Mesenchymal stem cell (in vitro differentiated cells and primary cell): ENCODE results near the gene EGFL6.
A peak's percentile ranks its signal among the peaks of the same experiment; 100 is the strongest.

ENCODE experiments used
- DNase-seq: peaks from one replicate; pipeline ENCODE4 v3.0.0-alpha.2; 2013
- H2AFZ ChIP-seq: one replicate; pipeline ENCODE4 v1.6.1; 2013; ENCODE audit warnings: low read depth, mild to moderate bottlenecking, control low read depth, inconsistent platforms, low read length, moderate library complexity
- H2AK5ac ChIP-seq: 2 replicates; pipeline ENCODE4 v1.6.1; 2013; ENCODE audit warnings: low read length, moderate library complexity, mild to moderate bottlenecking, inconsistent platforms; ENCODE audit not compliant: severe bottlenecking
- H2BK120ac ChIP-seq: one replicate; pipeline ENCODE4 v1.6.1; 2013; ENCODE audit warnings: low read depth, mild to moderate bottlenecking, inconsistent platforms, low read length, moderate library complexity
- H2BK12ac ChIP-seq, 2 experiments: one replicate each; pipeline ENCODE4 v1.6.1; 2013; ENCODE audit warnings: inconsistent platforms in 2 of 2, low read length in 2 of 2, mild to moderate bottlenecking in 2 of 2, moderate library complexity in 2 of 2, control low read depth in 1 of 2
- H2BK15ac ChIP-seq: one replicate; pipeline ENCODE4 v1.6.1; 2013; ENCODE audit warnings: mild to moderate bottlenecking, low read depth, inconsistent platforms; ENCODE audit not compliant: poor library complexity, severe bottlenecking
- H2BK5ac ChIP-seq: 2 replicates; pipeline ENCODE4 v1.6.1; 2013; ENCODE audit warnings: low read depth, mild to moderate bottlenecking, low read length, control low read depth, inconsistent platforms; ENCODE audit not compliant: poor library complexity, severe bottlenecking
- H3K14ac ChIP-seq, 2 experiments: one replicate each; pipeline ENCODE4 v1.6.1; 2013; ENCODE audit warnings: inconsistent platforms in 2 of 2, low read length in 2 of 2, control low read depth in 1 of 2, mild to moderate bottlenecking in 1 of 2, moderate library complexity in 1 of 2
- H3K18ac ChIP-seq, 2 experiments: one replicate each; pipeline ENCODE4 v1.6.1; 2013; ENCODE audit warnings: inconsistent platforms in 2 of 2, low read length in 2 of 2, control low read depth in 1 of 2, low read depth in 1 of 2, mild to moderate bottlenecking in 1 of 2
- H3K23ac ChIP-seq, 2 experiments: one replicate each; pipeline ENCODE4 v1.6.1; 2013; ENCODE audit warnings: inconsistent platforms in 2 of 2, low read length in 2 of 2, mild to moderate bottlenecking in 2 of 2, moderate library complexity in 2 of 2, control low read depth in 1 of 2
- H3K27ac ChIP-seq: 2 replicates; pipeline ENCODE4 v1.5.1; 2013; ENCODE audit warnings: mild to moderate bottlenecking, moderate library complexity, low read length, control low read depth, inconsistent platforms; ENCODE audit not compliant: poor library complexity, severe bottlenecking
- H3K27me3 ChIP-seq, 2 experiments: 2 replicates each; pipeline versions ENCODE4 v1.6.1 to v1.7.0; 2013; ENCODE audit warnings: low read length in 2 of 2, mild to moderate bottlenecking in 2 of 2, moderate library complexity in 2 of 2, control low read depth in 1 of 2, inconsistent platforms in 1 of 2; ENCODE audit not compliant: control insufficient read depth in 1 of 2, insufficient read depth in 1 of 2
- H3K36me3 ChIP-seq, 2 experiments: 2 replicates each; pipeline versions ENCODE4 v1.6.1 to v1.7.0; 2013; ENCODE audit warnings: low read length in 2 of 2, control low read depth in 1 of 2, inconsistent platforms in 1 of 2, low read depth in 1 of 2, mild to moderate bottlenecking in 1 of 2; ENCODE audit not compliant: insufficient read depth in 2 of 2, control insufficient read depth in 1 of 2
- H3K4ac ChIP-seq, 2 experiments: one replicate each; pipeline ENCODE4 v1.6.1; 2013; ENCODE audit warnings: inconsistent platforms in 2 of 2, low read length in 2 of 2, mild to moderate bottlenecking in 2 of 2, moderate library complexity in 2 of 2, control low read depth in 1 of 2, low read depth in 1 of 2
- H3K4me1 ChIP-seq: 2 replicates; pipeline ENCODE4 v1.6.1; 2013; ENCODE audit warnings: low read depth, low read length, control low read depth; ENCODE audit not compliant: control insufficient read depth, insufficient read depth
- H3K4me2 ChIP-seq: 2 replicates; pipeline ENCODE4 v1.6.1; 2013; ENCODE audit warnings: low read length, mild to moderate bottlenecking, inconsistent platforms; ENCODE audit not compliant: poor library complexity, severe bottlenecking
- H3K4me3 ChIP-seq, 2 experiments: 2 replicates each; pipeline versions ENCODE4 v1.5.1 to v1.7.0; 2013; ENCODE audit warnings: low read length in 2 of 2, mild to moderate bottlenecking in 2 of 2, control low read depth in 1 of 2, low read depth in 1 of 2; ENCODE audit not compliant: insufficient read depth in 1 of 2
- H3K79me1 ChIP-seq: replicated peaks from 2 replicates; pipeline ENCODE4 v1.6.1; 2013; ENCODE audit warnings: mild to moderate bottlenecking, control low read depth, low read length, inconsistent platforms; ENCODE audit not compliant: poor library complexity, severe bottlenecking
- H3K9ac ChIP-seq: 2 replicates; pipeline ENCODE4 v1.7.0; 2013; ENCODE audit warnings: mild to moderate bottlenecking, low read length, moderate library complexity
- H3K9me3 ChIP-seq: 2 replicates; pipeline ENCODE4 v1.7.0; 2013; ENCODE audit warnings: mild to moderate bottlenecking, low read length; ENCODE audit not compliant: control insufficient read depth
- H4K8ac ChIP-seq: one replicate; pipeline ENCODE4 v1.6.1; 2013; ENCODE audit warnings: inconsistent platforms, mild to moderate bottlenecking, low read length, moderate library complexity
- H4K91ac ChIP-seq: one replicate; pipeline ENCODE4 v1.6.1; 2013; ENCODE audit warnings: mild to moderate bottlenecking, low read length, inconsistent platforms
- WGBS: methylation state at CpG from one replicate; pipeline ENCODE4 v1.1.7; 2013; ENCODE audit warnings: mixed read lengths; 5-methylcytosine and 5-hydroxymethylcytosine counted together

The EGFL6 gene

DNA sequence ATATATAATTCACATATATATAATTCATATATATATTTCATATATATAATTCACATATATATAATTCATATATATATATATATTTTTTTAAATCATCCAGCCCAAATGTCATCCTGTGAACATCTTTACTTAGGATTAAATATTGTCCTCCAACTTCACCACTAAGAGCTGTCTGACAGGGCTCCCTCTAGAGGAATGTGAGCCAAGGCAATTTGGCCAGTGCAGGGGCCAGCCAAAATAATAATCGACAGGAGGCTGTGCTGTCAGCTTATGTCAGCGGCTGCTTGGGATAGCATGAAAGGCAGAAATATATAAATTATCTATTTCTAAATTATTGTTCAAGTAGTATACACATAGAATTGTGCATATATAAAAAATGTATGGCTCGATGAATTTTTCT, 29.5 kb downstream of the EGFL6 start:
- no peaks in the 10 kb centered on the region for H3K4me1 ChIP-seq
- H2BK12ac ChIP-seq = no peak overlapping the region
- no peak overlapping the region for H2AFZ ChIP-seq
- no peak overlapping the region for H3K27ac ChIP-seq
- H2BK120ac ChIP-seq = no peak overlapping the region
- no peaks in the 10 kb centered on the region for H3K36me3 ChIP-seq
- H2BK15ac ChIP-seq = no peak overlapping the region
- no CpG with 5 or more reads among the region's 3 CpGs for WGBS
- H4K8ac ChIP-seq = no peak overlapping the region
- H3K9me3 ChIP-seq = peaks cover 4% of the 10 kb centered on the region
- peaks cover 0 to 51% of the 10 kb centered on the region in 2 experiments for H3K27me3 ChIP-seq
- no peak for DNase-seq
- H3K79me1 ChIP-seq = no peaks in the 10 kb centered on the region
- no peak overlapping the region for H2BK5ac ChIP-seq
- no peak overlapping the region for H3K4ac ChIP-seq
- no peak overlapping the region for H3K14ac ChIP-seq
- H3K9ac ChIP-seq = no peak overlapping the region
- H2AK5ac ChIP-seq = no peak overlapping the region
- no peak overlapping the region for H3K4me3 ChIP-seq
- H3K18ac ChIP-seq = no peak overlapping the region
- no peak overlapping the region for H4K91ac ChIP-seq
- H3K4me2 ChIP-seq = no peak overlapping the region
- no peak overlapping the region for H3K23ac ChIP-seq

DNA sequence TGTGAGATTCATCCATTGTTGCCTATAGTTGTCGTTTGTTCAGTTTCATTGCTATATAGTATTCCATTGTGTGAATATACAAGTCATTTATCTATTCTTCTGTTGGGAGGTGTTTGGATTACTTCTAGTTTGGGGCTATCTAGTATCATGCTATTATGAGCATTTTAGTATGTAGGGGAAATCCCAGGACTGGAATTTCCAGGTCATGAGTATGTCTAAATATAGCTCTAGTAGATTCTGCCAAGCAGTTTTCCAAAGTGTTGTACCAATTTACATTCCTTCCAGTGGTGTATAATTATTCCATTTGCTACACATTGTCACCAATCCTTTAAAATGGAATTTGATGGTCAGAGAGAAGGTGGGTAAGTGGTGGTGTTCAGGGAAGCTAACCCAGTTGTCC, 30.1 kb downstream of the EGFL6 start:
- Histone ChIP-seq H3K27me3 (peaks cover 0 to 48% of the 10 kb centered on the region in 2 experiments), H2BK120ac (no peak overlapping the region), H3K27ac (no peak overlapping the region), H3K14ac (no peak overlapping the region), H2BK12ac (no peak overlapping the region), H3K4me3 (no peak overlapping the region), H3K18ac (no peak overlapping the region), H3K9me3 (peaks cover 4% of the 10 kb centered on the region), H4K91ac (no peak overlapping the region), H2AFZ (no peak overlapping the region), H3K23ac (no peak overlapping the region), H3K4me2 (no peak overlapping the region), H3K79me1 (no peaks in the 10 kb centered on the region), H4K8ac (no peak overlapping the region), H3K4me1 (no peaks in the 10 kb centered on the region), H3K36me3 (no peaks in the 10 kb centered on the region), H3K9ac (no peak overlapping the region), H2BK5ac (no peak overlapping the region), H2AK5ac (no peak overlapping the region), H2BK15ac (no peak overlapping the region), H3K4ac (no peak overlapping the region)
- WGBS = no CpG with 5 or more reads among the region's 1 CpG
- peak; percentile 29 for DNase-seq

DNA sequence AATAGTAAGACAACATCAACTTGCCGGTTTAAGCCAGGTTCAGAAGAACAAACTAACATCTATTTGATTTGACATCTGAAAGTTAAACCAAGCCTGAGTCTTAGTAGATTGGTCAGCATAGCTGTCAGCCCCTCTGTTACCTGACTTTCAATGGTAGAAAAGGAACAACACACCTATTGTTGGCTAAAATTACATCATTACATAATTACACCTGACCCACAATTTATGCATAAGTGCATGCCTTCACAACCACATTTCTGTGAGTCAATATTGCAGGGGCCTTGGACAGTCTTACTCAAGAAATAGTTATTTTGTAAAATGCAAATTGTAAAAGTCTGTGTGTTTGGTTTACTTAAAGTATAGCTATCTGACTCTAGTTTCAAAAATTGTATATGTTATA, 36.2 kb downstream of the EGFL6 start:
- Histone ChIP-seq H3K4me3 (no peak overlapping the region), H3K27me3 (peaks cover 0 to 46% of the 10 kb centered on the region in 2 experiments), H4K8ac (no peak overlapping the region), H4K91ac (no peak overlapping the region), H3K23ac (no peak overlapping the region), H3K79me1 (no peaks in the 10 kb centered on the region), H3K9ac (no peak overlapping the region), H3K36me3 (no peaks in the 10 kb centered on the region), H2AK5ac (no peak overlapping the region), H3K4ac (no peak overlapping the region), H2BK120ac (no peak overlapping the region), H3K4me2 (no peak overlapping the region), H3K18ac (no peak overlapping the region), H2BK5ac (no peak overlapping the region), H2BK12ac (no peak overlapping the region), H3K14ac (no peak overlapping the region), H3K4me1 (no peaks in the 10 kb centered on the region), H2AFZ (no peak overlapping the region), H3K9me3 (peaks cover 4% of the 10 kb centered on the region), H2BK15ac (no peak overlapping the region), H3K27ac (no peak overlapping the region)
- 92% methylated on average over 1 of the region's 1 CpG for WGBS
- DNase-seq = no peak

DNA sequence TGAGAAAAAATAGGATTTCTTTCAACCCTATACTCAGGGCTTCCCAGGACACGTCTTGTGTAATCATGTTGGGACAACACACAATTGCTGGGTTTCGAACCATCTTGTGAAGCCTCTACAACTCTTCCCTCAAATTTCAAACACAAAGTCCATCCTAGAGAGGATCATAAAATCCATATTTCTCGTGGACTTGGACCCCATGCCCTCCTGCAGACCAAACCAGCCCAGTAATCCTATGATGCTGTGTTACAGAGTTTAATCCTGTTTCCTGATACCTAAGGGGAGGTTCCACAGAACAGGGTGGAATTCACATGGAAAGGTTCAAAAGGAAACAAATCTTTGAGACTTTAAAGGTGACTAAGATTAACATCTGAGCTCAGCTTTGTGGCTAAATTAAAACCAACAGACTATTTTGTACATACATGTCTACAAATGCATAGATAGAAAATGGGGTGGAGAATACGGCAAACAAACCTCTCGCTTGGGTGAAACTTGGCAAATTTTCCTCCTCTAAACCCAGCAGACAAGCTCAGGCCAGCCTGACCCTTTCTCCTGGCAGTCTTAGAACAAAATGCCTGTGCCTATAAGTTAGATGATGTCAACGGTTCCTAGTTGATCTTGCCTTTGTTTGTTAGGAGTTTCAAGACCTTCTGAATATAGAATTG, 38.1 kb downstream of the EGFL6 start:
- Histone ChIP-seq H3K9ac (no peak overlapping the region), H3K4ac (no peak overlapping the region), H2BK12ac (no peak overlapping the region), H3K36me3 (no peaks in the 10 kb centered on the region), H2BK5ac (no peak overlapping the region), H3K23ac (no peak overlapping the region), H3K27me3 (peaks cover 0 to 39% of the 10 kb centered on the region in 2 experiments), H2AFZ (no peak overlapping the region), H3K14ac (no peak overlapping the region), H2AK5ac (no peak overlapping the region), H4K91ac (no peak overlapping the region), H2BK120ac (no peak overlapping the region), H3K27ac (no peak overlapping the region), H3K4me2 (no peak overlapping the region), H3K18ac (no peak overlapping the region), H3K79me1 (no peaks in the 10 kb centered on the region), H3K9me3 (peaks cover 2% of the 10 kb centered on the region), H4K8ac (no peak overlapping the region), H3K4me3 (no peak overlapping the region), H2BK15ac (no peak overlapping the region), H3K4me1 (no peaks in the 10 kb centered on the region)
- DNase-seq = no peak
- 88% methylated on average over 2 of the region's 6 CpGs for WGBS
